Gastrocnemius medialis (tissue), 4 donors: ENCODE results near the gene ZCCHC24. TPM values are rescaled to one million over a fixed set of nuclear protein-coding genes. Genes with fewer than 3 reads are reported as not detected.
"Not testable (repeated sequence)": the region's sequence is repeated elsewhere in the genome, so short reads cannot be mapped to it uniquely, and the experiment has no call there.

Source experiments
- ATAC-seq, 2 donors: fragments of 150-250 bp; one replicate each; pipeline ENCODE4 v1.9.1; 2016
- DNase-seq, 2 donors: peaks; one replicate each; pipeline ENCODE4 v3.0.0-alpha.2; 2019
- H3K27ac ChIP-seq, 4 donors: fragments of 200-600 bp; sonication (generic); 1 replicate in 1 of 4; 2 replicates in 3 of 4; pipeline ENCODE4 v1.5.1; 2016 to 2018; ENCODE audit warnings: mild to moderate bottlenecking in 2 of 4, moderate library complexity in 1 of 4
- H3K27me3 ChIP-seq, 3 donors: fragments of 200-600 bp; sonication (generic) in 2 of 3; 1 replicate in 1 of 3; 2 replicates in 2 of 3; pipeline versions ENCODE4 v1.5.1 to v1.6.0; 2016 to 2019; ENCODE audit warnings: mild to moderate bottlenecking in 1 of 3, moderate library complexity in 1 of 3
- H3K36me3 ChIP-seq, 2 donors: fragments of 200-600 bp; sonication (generic) in 1 of 2; one replicate each; pipeline ENCODE4 v1.5.1; 2017 to 2018
- H3K4me1 ChIP-seq, 2 donors: fragments of 200-600 bp; sonication (generic) in 1 of 2; one replicate each; pipeline ENCODE4 v1.5.1; 2016 to 2017; ENCODE audit warnings: mild to moderate bottlenecking in 2 of 2
- H3K4me3 ChIP-seq, 4 donors: fragments of 200-600 bp; sonication (generic) in 3 of 4; 1 replicate in 1 of 4; 2 replicates in 3 of 4; pipeline ENCODE4 v1.5.1; 2016 to 2019; ENCODE audit warnings: mild to moderate bottlenecking in 2 of 4
- H3K9me3 ChIP-seq, 3 donors: fragments of 200-600 bp; sonication (generic) in 2 of 3; 1 replicate in 1 of 3; 2 replicates in 2 of 3; pipeline ENCODE4 v1.5.1; 2016 to 2019
- CTCF ChIP-seq, 5 experiments: fragments of 450-650 bp in 3 of 5; fragments of 200-600 bp in 2 of 5; sonication (generic) in 2 of 5; IDR thresholded peaks in 4 of 5; conservative IDR thresholded peaks in 1 of 5; 1 replicate in 4 of 5; 2 replicates in 1 of 5; pipeline ENCODE4 v1.5.1; 2016 to 2019; ENCODE audit warnings: antibody characterized with exemption in 5 of 5, mild to moderate bottlenecking in 3 of 5, moderate library complexity in 3 of 5
- POLR2A ChIP-seq, 2 donors: fragments of 450-650 bp; IDR thresholded peaks; one replicate each; pipeline ENCODE4 v1.6.1; 2017; ENCODE audit warnings: antibody characterized with exemption in 2 of 2, mild to moderate bottlenecking in 2 of 2, moderate library complexity in 2 of 2
- in situ Hi-C, 4 donors: fragments of 200-750 bp; cut with MboI; loops; one replicate each; pipeline versions ENCODE4 v1.15.0 to v1.8.0; 2017; ENCODE audit warnings: low sequenced_read_pairs in 4 of 4
- intact Hi-C: fragments of 100-400 bp; cut with DNase I; formaldehyde crosslinking; loops from one replicate; pipeline ENCODE4 v1.15.1; 2023; ENCODE audit warnings: low total_unique reads
- total RNA-seq, 4 donors: library from RNA; depleted of rRNA; stranded (reverse); fragments of >200 nt; gene quantifications; one replicate each; pipeline versions ENCODE4 v1.1.0 to v1.2.3, GENCODE V29; 2016

Gene ZCCHC24
- total RNA-seq, 4 donors from 2014 or later: 59.6 to 122 (median 84.5) TPM

DNA sequence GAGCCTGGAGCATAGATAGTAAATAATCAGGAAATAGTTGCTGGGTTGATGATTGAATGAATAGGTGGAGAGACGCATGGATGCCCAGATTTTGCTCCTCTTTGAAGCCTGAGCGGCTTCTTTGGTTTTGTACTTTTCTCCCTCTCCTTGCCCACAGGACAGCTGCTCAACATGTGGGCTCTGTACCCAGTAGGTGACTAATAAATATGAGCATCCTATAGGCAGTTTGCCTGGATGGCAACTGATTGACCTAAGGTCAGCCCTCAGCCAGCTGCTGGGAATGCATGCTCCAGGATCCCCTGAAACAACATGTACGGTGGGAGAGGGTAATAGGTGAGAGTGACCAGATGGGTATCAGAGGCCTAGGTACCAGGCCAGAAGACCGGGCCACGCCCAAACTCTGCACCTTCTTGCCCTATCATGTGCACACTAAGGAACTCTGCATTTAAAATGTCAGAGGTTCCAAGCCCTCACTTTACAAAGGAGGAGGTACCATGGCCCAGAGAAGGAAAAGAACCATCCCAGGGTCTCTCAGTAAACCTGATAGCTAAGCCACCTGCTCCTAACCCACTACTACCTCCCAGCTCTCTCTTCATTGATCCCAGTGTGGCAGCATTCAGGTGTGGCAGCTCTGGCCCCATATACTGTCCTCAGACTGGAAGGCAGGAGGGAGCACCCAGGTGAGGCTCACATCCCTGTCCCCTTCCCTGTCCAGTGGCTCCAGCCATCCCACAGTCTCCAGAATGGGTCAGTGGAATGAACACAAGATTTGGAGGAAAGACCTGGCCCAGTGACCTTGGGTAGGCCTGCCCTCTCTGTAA lies 2.7 kb upstream of the ZCCHC24 start:
- Histone ChIP-seq H3K4me3 (no peak overlapping the region), H3K27ac (peak overlapping the region; percentile 91 to 98 (median 94)), H3K4me1 (peaks cover 45 to 51% of the 10 kb centered on the region in 2 donors), H3K27me3 (no peaks in the 10 kb centered on the region), H3K9me3 (no peaks in the 10 kb centered on the region), H3K36me3 (no peaks in the 10 kb centered on the region)
- intact Hi-C loops (loop anchor here (5.0 to 10.0 kb wide), 2 partner anchors 293 to 759 kb away; partner anchors contain the start of gene ANXA11), in situ Hi-C loops (loop anchor here in 1 of 4 donors (25.0 kb wide), 1 partner anchor 361 kb away; no protein-coding TSS in a partner anchor)
- no peak for ATAC-seq
- no peak for DNase-seq
- TF ChIP-seq POLR2A (IDR thresholded peaks at IDR 0.05) (no peak), CTCF (IDR thresholded peaks at IDR 0.05 in 4 of 5, conservative IDR thresholded peaks at IDR 0.05 in 1 of 5) (no peak)

DNA sequence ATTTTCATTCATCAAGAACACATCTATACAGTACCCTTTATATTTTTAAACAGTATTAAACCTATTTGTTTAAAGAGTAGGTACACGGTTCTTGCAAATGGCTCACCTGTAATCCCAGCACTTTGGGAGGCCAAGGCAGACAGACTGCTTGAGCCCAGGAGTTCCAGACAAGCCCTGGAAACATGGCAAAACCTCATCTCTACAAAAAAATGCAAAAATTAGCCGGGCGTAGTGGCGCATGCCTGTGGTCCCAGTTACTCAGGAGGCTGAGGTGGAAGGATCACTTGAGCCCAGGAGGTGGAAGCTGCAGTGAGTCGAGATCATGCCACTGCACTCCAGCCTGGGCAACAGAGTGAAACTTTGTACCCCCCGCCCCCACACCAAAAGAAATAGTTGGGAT lies 1.8 kb upstream of the ZCCHC24 start:
- H3K27ac ChIP-seq: peak overlapping the region; percentile 91 to 98 (median 94)
- not testable (repeated sequence) for DNase-seq, H3K9me3 ChIP-seq, ATAC-seq, H3K4me3 ChIP-seq, H3K27me3 ChIP-seq, H3K36me3 ChIP-seq
- intact Hi-C loops (loop anchor here (5.0 to 10.0 kb wide), 2 partner anchors 292 to 760 kb away; partner anchors contain the start of gene ANXA11), in situ Hi-C loops (loop anchor here in 1 of 4 donors (25.0 kb wide), 1 partner anchor 360 kb away; no protein-coding TSS in a partner anchor)
- peaks cover 53 to 59% of the 10 kb centered on the region in 2 donors for H3K4me1 ChIP-seq

GRCh38 chr10:79446758-79447084 lies 1.3 kb upstream of the ZCCHC24 start:
- peak in 1 of 2 donors; percentile 71 for DNase-seq
- Histone ChIP-seq H3K4me3 (peak overlapping the region; percentile 59 to 69 (median 60)), H3K27me3 (no peaks in the 10 kb centered on the region), H3K4me1 (peaks cover 59 to 65% of the 10 kb centered on the region in 2 donors), H3K27ac (peak overlapping the region; percentile 91 to 98 (median 94)), H3K9me3 (no peaks in the 10 kb centered on the region), H3K36me3 (no peaks in the 10 kb centered on the region)
- no peak for TF ChIP-seq POLR2A (IDR thresholded peaks at IDR 0.05)
- TF ChIP-seq CTCF (IDR thresholded peaks at IDR 0.05 in 4 of 5, conservative IDR thresholded peaks at IDR 0.05 in 1 of 5): no peak
- ATAC-seq: no peak
- intact Hi-C loops (loop anchor here (5.0 to 10.0 kb wide), 2 partner anchors 292 to 761 kb away; partner anchors contain the start of gene ANXA11), in situ Hi-C loops (loop anchor here in 1 of 4 donors (25.0 kb wide), 1 partner anchor 359 kb away; no protein-coding TSS in a partner anchor)

DNA sequence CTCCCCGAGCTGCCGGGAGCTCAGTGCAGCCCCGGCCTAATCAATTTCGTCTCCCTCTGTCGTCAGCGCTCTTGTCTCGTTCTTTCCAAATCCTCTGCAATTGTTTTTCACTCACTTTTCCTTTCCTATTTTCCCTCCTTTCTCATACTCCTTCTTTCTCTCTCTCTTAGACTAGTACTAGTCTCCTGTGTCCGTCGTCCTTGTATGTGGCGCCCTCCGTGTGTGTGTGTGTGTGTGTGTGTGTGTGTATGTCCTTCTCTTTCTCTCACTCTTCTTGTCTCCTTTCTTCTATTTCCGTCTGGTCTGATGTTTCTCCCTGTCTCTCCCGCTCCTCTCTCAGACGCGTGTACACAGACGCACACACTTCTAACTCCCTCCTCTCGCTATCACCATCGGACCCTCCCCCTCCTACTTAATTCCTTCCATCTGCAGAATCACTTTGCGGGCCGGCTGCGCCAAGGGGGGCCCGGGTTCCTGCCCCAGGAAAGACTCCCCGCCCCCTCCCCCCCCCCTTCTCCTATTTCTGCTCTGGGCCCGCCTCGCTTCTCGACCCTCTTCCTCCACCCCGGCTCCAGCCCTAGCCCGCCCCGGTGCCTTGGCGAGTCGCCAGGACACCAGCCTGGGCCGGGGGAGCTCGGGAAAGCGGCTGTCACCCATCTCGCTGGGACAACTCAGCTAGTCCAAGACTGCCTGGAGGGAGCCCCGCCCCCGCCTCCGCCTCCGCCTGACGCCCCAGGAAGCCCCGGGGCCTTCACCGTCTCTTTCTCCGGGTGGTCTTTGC lies 743 bp upstream of the ZCCHC24 start:
- in situ Hi-C loops: loop anchor here in 1 of 4 donors (25.0 kb wide), 1 partner anchor 359 kb away; no protein-coding TSS in a partner anchor
- H3K27me3 ChIP-seq: no peaks in the 10 kb centered on the region
- DNase-seq (peak in 1 of 2 donors; percentile 71), ATAC-seq (peak; percentile 15 to 16)
- H3K27ac ChIP-seq: peak overlapping the region; percentile 91 to 98 (median 94)
- intact Hi-C loops: loop anchor here (2.0 to 10.0 kb wide), 3 partner anchors 47 to 761 kb away; partner anchors contain the start of gene ANXA11
- H3K4me3 ChIP-seq: peak overlapping the region; percentile 59 to 69 (median 60)
- TF ChIP-seq CTCF (IDR thresholded peaks at IDR 0.05 in 4 of 5, conservative IDR thresholded peaks at IDR 0.05 in 1 of 5) (no peak), POLR2A (IDR thresholded peaks at IDR 0.05) (peak in 1 of 2 donors; percentile 82)
- peaks cover 64 to 70% of the 10 kb centered on the region in 2 donors for H3K4me1 ChIP-seq
- no peaks in the 10 kb centered on the region for H3K9me3 ChIP-seq
- no peaks in the 10 kb centered on the region for H3K36me3 ChIP-seq
